Activated naive CD4-positive, alpha-beta T cell treated with anti-CD3 and anti-CD28 coated beads, Interleukin-2, amount 10 ng/mL, durations not matched to agents 7 days and 5 days (primary cell): ENCODE measurements around the gene CDK5.
"Not testable (repeated sequence)": the region's sequence is repeated elsewhere in the genome, so short reads cannot be mapped to it uniquely, and the experiment has no call there.

Source experiments
- CTCF ChIA-PET: fragments of 350-600 bp; sonication (Branson Sonifier 250); formaldehyde crosslinking; loops from one replicate; lab custom pipeline; 2021; ENCODE audit warnings: antibody characterized with exemption; lab: Charles Lee
- DNase-seq: peaks from one replicate; pipeline ENCODE4 v3.0.0-alpha.2; 2020
- H3K27ac Mint-ChIP-seq: one replicate; pipeline ENCODE4 v1.8.0; 2021; ENCODE audit warnings: mild to moderate bottlenecking, moderate library complexity, mixed read lengths
- H3K27me3 Mint-ChIP-seq: one replicate; pipeline ENCODE4 v1.8.0; 2021; ENCODE audit warnings: mild to moderate bottlenecking, mixed read lengths
- H3K36me3 Mint-ChIP-seq: one replicate; pipeline ENCODE4 v1.8.0; 2021; ENCODE audit warnings: mixed read lengths
- H3K4me1 Mint-ChIP-seq: one replicate; pipeline ENCODE4 v1.8.0; 2021; ENCODE audit warnings: mixed read lengths
- H3K4me3 Mint-ChIP-seq: one replicate; pipeline ENCODE4 v1.8.0; 2021; ENCODE audit warnings: mild to moderate bottlenecking, moderate library complexity, mixed read lengths
- H3K9me3 Mint-ChIP-seq: one replicate; pipeline ENCODE4 v1.8.0; 2021; ENCODE audit warnings: mixed read lengths

Gene CDK5

DNA sequence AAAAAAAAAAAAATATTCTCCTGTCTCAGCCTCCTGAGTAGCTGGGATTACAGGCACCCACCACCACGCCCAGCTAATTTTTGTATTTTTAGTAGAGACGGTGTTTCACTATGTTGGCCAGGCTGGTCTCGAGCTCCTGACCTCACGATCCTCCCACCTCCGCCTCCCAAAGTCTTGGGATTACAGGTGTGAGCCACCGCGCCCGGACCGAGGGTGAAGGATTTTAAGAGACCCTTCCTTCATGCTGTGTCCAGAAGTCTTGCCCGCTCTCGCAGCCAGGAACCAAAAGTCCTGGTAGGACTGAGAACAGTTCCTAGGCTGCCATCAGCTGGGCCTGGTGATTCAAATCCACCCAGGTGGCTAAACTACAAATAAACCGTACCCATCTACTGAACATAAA, 46.1 kb downstream of the CDK5 start:
- CTCF ChIA-PET: interaction anchor here (0.7 to 4.1 kb wide), 9 partner anchors 9 to 113 kb away, joined by 3 to 21 read pairs (median 5); no protein-coding TSS in a partner anchor
- Mint-ChIP-seq H3K4me3 (peak overlapping the region; percentile 53), H3K27ac (peak overlapping the region; percentile 94), H3K4me1 (peaks cover 91% of the 10 kb centered on the region), H3K36me3 (peaks cover 33% of the 10 kb centered on the region)
- not testable (repeated sequence) for H3K9me3 Mint-ChIP-seq, DNase-seq, H3K27me3 Mint-ChIP-seq

DNA sequence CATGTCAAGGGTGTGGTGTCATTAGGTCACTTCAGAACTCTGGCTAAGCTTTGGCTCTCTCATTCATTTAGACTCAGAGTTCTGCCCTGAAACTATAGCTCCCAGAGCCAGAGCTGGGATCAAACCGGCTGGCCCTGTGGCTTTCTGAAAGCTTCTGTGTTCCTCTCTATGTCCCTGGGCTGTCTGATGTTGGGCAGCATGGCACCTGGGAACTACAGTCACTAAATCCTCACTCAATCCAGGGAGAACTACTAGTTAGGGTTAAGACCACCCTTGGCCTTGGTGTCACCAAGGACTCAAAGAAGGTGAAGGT, 46.6 kb downstream of the CDK5 start:
- Mint-ChIP-seq H3K4me3 (peak overlapping the region; percentile 73), H3K36me3 (peaks cover 34% of the 10 kb centered on the region), H3K27ac (peak overlapping the region; percentile 94), H3K4me1 (peaks cover 89% of the 10 kb centered on the region), H3K9me3 (no peaks in the 10 kb centered on the region), H3K27me3 (no peaks in the 10 kb centered on the region)
- CTCF ChIA-PET: interaction anchor here (0.7 to 4.3 kb wide), 14 partner anchors 7 to 113 kb away, joined by 3 to 33 read pairs (median 5); partner anchors contain the start of genes ABCB8 and NOS3
- DNase-seq: no peak

DNA sequence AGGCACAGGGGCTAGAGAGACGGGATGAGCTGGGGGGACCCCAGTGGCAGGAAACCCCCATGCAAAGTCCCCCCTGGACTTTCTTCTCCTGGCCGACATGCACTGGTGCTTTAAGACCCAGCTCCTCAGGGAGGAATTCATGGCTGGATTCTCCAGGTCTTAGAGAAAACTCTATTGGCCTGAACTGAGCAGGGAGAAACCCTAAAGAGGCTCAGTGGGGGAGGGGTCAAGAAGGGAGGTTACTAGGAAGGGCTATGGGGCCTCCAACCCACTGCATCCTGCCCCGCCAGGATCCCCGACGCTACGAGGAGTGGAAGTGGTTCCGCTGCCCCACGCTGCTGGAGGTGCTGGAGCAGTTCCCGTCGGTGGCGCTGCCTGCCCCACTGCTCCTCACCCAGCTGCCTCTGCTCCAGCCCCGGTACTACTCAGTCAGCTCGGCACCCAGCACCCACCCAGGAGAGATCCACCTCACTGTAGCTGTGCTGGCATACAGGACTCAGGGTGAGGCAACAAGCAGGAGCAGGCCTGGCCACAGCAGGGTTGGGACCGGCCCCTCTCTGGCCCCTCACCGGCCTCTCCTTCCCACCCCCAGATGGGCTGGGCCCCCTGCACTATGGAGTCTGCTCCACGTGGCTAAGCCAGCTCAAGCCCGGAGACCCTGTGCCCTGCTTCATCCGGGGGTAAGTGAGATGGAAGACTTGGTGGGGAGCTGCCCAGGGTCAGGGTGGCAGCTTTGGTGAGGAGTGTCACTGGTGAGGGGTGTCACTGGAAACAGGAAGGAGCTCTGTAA, 47.2 kb downstream of the CDK5 start:
- peak; percentile 73 for DNase-seq
- peak overlapping the region; percentile 73 for H3K4me3 Mint-ChIP-seq
- CTCF ChIA-PET: interaction anchor here (0.7 to 4.3 kb wide), 14 partner anchors 8 to 113 kb away, joined by 3 to 33 read pairs (median 5); partner anchors contain the start of genes ABCB8 and NOS3
- peak overlapping the region; percentile 94 for H3K27ac Mint-ChIP-seq
- H3K4me1 Mint-ChIP-seq: peaks cover 89% of the 10 kb centered on the region
- no peaks in the 10 kb centered on the region for H3K9me3 Mint-ChIP-seq
- peaks cover 37% of the 10 kb centered on the region for H3K36me3 Mint-ChIP-seq
- no peaks in the 10 kb centered on the region for H3K27me3 Mint-ChIP-seq

DNA sequence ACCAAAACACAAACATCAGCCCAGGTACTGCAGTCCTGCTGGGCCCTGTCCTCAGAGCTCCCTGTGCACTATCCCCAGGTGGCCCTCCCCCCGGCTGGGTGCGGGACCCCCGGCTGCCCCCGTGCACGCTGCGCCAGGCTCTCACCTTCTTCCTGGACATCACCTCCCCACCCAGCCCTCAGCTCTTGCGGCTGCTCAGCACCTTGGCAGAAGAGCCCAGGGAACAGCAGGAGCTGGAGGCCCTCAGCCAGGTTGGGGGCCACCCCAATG, 47.7 kb downstream of the CDK5 start:
- DNase-seq: no peak
- Mint-ChIP-seq H3K27me3 (no peaks in the 10 kb centered on the region), H3K4me1 (peaks cover 84% of the 10 kb centered on the region), H3K9me3 (no peaks in the 10 kb centered on the region), H3K27ac (peak overlapping the region; percentile 94), H3K4me3 (peak overlapping the region; percentile 73), H3K36me3 (peaks cover 31% of the 10 kb centered on the region)
- CTCF ChIA-PET: interaction anchor here (1.4 to 4.3 kb wide), 7 partner anchors 8 to 101 kb away, joined by 3 to 33 read pairs (median 16); partner anchors contain the start of gene ABCB8

DNA sequence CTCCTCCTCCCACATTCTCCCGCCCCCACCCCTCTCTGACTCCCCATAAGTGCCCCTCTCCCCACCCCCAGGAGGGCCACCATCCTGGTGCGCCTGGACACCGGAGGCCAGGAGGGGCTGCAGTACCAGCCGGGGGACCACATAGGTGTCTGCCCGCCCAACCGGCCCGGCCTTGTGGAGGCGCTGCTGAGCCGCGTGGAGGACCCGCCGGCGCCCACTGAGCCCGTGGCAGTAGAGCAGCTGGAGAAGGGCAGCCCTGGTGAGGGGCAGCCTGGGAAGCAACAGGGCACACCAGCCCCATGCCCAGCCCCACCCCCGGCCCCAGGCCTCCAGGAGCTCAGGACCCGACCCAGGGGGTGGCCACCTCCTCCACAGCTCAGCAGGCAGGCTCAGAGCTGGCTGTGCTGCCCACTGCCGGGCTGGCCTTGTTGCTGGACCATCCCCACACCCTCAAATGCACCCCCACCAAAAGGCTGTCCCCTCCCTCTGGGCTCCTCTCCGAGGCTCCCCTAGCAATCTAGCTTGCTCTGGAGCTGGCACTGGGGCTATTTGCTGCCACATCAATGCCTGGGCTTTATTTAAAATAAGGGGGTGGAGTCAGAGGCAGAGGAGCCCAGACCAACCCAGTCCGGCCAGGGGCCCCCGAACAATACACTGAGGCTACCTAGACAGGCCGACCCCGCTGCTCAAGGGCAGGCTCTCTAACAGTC, 48.2 kb downstream of the CDK5 start:
- H3K36me3 Mint-ChIP-seq: peaks cover 31% of the 10 kb centered on the region
- no peak for DNase-seq
- CTCF ChIA-PET: interaction anchor here (1.4 to 4.3 kb wide), 8 partner anchors 9 to 101 kb away, joined by 3 to 33 read pairs (median 13); partner anchors contain the start of gene ABCB8
- peaks cover 79% of the 10 kb centered on the region for H3K4me1 Mint-ChIP-seq
- H3K27me3 Mint-ChIP-seq: no peaks in the 10 kb centered on the region
- no peaks in the 10 kb centered on the region for H3K9me3 Mint-ChIP-seq
- peak overlapping the region; percentile 94 for H3K27ac Mint-ChIP-seq
- H3K4me3 Mint-ChIP-seq: no peak overlapping the region

DNA sequence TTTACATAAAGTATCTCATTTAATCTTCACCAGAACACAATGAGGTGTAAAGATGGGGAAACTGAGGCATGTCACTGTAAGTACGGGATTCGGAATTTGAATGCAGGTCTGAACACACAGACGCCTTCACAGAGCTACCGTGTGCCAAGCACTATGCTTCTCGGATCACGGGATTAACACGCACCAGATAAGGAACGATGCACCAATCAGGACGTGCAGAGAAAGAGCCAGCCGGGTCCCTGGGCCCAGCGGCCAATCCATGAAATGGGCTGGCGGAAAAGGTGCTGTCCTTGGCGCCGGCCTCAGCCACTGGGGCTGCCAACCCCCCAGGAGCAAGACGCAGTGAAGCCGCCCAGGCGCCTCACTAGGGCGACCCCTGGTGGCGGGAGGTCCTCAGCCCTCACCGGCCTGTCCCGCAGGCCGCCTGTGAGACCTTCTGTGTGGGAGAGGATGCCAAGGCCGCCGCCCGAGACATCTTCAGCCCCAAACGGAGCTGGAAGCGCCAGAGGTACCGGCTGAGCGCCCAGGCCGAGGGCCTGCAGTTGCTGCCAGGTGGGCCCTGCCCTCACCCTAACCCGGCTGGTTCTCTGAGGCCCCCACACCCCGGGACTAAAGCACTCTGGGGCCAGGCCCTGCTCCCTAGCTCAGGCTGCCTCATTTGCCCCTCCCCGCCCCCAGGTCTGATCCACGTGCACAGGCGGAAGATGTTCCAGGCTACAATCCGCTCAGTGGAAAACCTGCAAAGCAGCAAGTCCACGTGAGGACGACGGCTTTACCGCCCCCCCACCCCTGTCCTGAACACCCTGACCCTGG, 49.0 kb downstream of the CDK5 start:
- CTCF ChIA-PET: interaction anchor here (0.9 to 4.3 kb wide), 13 partner anchors 10 to 131 kb away, joined by 3 to 33 read pairs (median 5); partner anchors contain the start of genes ABCB8 and NOS3
- peak; percentile 72 for DNase-seq
- H3K27me3 Mint-ChIP-seq: no peaks in the 10 kb centered on the region
- H3K36me3 Mint-ChIP-seq: peaks cover 29% of the 10 kb centered on the region
- no peaks in the 10 kb centered on the region for H3K9me3 Mint-ChIP-seq
- peak overlapping the region; percentile 65 for H3K4me3 Mint-ChIP-seq
- peaks cover 71% of the 10 kb centered on the region for H3K4me1 Mint-ChIP-seq
- H3K27ac Mint-ChIP-seq: peak overlapping the region; percentile 90

DNA sequence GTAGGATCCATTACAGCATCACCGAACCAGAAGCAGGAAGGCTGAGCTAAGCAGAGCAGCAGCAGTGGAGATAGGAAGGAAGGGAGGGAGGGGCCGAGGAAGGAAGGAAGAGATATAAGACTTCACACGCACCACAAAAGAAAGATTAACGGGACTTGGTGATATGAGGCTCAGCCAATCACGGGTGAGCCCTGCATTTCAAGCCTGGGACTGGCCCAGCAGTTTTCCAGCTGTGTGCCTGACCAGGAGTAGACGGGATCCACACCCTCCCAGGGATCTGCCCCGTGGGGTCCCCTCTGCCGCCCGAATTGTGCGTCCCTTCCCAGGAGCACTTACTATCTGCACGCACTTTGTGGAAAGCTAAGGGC, 49.6 kb downstream of the CDK5 start:
- CTCF ChIA-PET: interaction anchor here (0.8 to 4.3 kb wide), 12 partner anchors 10 to 130 kb away, joined by 3 to 33 read pairs (median 4); partner anchors contain the start of gene NOS3
- no peaks in the 10 kb centered on the region for H3K9me3 Mint-ChIP-seq
- peak overlapping the region; percentile 90 for H3K27ac Mint-ChIP-seq
- H3K27me3 Mint-ChIP-seq: no peaks in the 10 kb centered on the region
- peak overlapping the region; percentile 65 for H3K4me3 Mint-ChIP-seq
- peaks cover 67% of the 10 kb centered on the region for H3K4me1 Mint-ChIP-seq
- DNase-seq: peak; percentile 59
- H3K36me3 Mint-ChIP-seq: peaks cover 29% of the 10 kb centered on the region

DNA sequence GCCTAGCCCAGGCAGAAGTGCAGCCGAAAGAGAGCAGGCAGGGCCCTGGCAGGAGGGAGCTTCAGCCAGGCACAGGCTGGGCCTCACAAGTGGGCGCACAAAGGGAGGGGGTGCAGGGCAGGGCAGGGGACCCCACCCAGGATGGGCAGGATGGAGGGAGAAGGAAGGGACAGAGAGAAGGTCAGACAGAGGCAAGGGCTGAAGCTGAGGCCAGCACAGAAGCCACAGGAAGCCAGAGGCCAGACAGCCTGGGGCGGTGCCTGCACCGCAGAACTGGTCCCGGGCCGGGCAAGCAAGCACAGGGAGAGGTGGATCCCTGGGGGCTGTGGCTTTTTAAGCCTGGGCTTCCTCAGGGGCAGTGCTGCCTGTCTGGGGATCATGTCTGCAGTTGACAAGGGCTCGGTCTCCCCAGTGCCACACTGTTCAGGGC, 50.2 kb downstream of the CDK5 start:
- Mint-ChIP-seq H3K4me1 (peaks cover 61% of the 10 kb centered on the region), H3K9me3 (no peaks in the 10 kb centered on the region), H3K27ac (peak overlapping the region; percentile 90), H3K27me3 (no peaks in the 10 kb centered on the region), H3K36me3 (peaks cover 25% of the 10 kb centered on the region), H3K4me3 (peak overlapping the region; percentile 65)
- DNase-seq: no peak
- CTCF ChIA-PET: interaction anchor here (0.8 to 4.3 kb wide), 9 partner anchors 11 to 103 kb away, joined by 3 to 33 read pairs (median 5); partner anchors contain the start of gene NOS3

DNA sequence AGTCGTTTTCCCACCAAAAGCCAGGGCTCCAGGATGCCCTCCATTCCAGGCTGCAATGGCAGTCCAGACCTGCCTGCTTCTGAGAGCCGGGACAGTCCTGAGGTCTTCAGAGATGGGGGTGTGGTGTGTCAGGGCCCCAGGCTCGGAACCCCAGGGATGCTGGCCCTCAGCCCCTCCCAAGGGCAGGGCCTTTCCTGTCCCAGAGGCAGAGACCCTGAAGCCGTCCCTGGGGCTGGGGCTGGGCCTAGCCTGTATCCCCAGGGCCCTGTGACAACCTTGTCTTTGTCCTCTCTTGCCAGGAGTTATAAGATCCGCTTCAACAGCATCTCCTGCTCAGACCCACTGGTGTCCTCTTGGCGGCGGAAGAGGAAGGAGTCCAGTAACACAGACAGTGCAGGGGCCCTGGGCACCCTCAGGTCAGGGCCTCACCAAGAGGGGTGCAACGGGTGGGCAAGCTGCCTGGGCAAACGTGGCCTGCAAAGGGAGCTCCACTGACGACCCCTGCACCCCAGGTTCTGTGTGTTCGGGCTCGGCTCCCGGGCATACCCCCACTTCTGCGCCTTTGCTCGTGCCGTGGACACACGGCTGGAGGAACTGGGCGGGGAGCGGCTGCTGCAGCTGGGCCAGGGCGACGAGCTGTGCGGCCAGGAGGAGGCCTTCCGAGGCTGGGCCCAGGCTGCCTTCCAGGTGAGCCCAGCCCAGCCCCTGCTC, 51.0 kb downstream of the CDK5 start:
- no peak for DNase-seq
- Mint-ChIP-seq H3K4me3 (no peak overlapping the region), H3K36me3 (peaks cover 22% of the 10 kb centered on the region), H3K9me3 (no peaks in the 10 kb centered on the region), H3K27me3 (no peaks in the 10 kb centered on the region), H3K4me1 (peaks cover 53% of the 10 kb centered on the region), H3K27ac (peak overlapping the region; percentile 78)
- CTCF ChIA-PET: interaction anchor here (1.5 to 4.3 kb wide), 5 partner anchors 12 to 44 kb away, joined by 3 to 33 read pairs (median 9); partner anchors contain the start of gene NOS3

DNA sequence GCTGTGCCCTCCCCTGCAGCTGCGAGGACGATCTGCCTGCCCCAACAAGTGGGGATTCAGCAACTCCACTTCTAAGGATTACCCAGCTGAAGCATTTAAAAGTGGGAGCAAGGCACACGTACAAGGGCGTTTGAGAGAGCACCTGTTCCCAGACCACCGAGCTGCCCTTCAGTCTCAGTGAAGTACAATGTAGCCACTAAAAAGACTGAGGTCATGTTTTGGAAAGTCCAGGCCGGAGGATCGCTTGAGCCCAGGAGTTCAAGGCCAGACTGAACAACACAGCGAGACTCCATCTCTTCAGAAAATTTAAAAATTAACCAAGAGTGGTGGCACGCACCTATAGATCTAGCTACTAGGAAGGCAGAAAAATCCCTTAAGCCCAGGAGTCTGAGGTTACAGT, 52.1 kb downstream of the CDK5 start:
- Mint-ChIP-seq H3K27me3 (no peaks in the 10 kb centered on the region), H3K4me3 (no peak overlapping the region), H3K36me3 (peaks cover 25% of the 10 kb centered on the region), H3K9me3 (no peaks in the 10 kb centered on the region), H3K4me1 (peaks cover 46% of the 10 kb centered on the region), H3K27ac (no peak overlapping the region)
- CTCF ChIA-PET: interaction anchor here (0.7 to 3.7 kb wide), 4 partner anchors 13 to 55 kb away, joined by 3 to 15 read pairs (median 6); no protein-coding TSS in a partner anchor
- no peak for DNase-seq
